Mesenteric fat pad (tissue), 1 donor: Measurements from ENCODE around the gene LDLRAD3. TPM values are rescaled to one million over a fixed set of nuclear protein-coding genes. Genes with fewer than 3 reads are reported as not detected.
"Not testable (repeated sequence)": the region's sequence is repeated elsewhere in the genome, so short reads cannot be mapped to it uniquely, and the experiment has no call there.

Source experiments
- DNase-seq: peaks from one replicate; pipeline ENCODE4 v3.0.0-alpha.2; 2020; ENCODE audit warnings: low spot score
- total RNA-seq: library from RNA; stranded (reverse); fragmentation: NEBNext Ultra II Directional; extraction: Animal tissue kit (Norgen Biotek cat#: 25700); gene quantifications from one replicate; pipeline ENCODE4 v1.2.1, GENCODE V29; 2021
- donor health status: DM: yes; HTN: yes; CAD: no.

Gene LDLRAD3
- total RNA-seq, 1 donor from 2014 or later: 69.2 TPM

DNA sequence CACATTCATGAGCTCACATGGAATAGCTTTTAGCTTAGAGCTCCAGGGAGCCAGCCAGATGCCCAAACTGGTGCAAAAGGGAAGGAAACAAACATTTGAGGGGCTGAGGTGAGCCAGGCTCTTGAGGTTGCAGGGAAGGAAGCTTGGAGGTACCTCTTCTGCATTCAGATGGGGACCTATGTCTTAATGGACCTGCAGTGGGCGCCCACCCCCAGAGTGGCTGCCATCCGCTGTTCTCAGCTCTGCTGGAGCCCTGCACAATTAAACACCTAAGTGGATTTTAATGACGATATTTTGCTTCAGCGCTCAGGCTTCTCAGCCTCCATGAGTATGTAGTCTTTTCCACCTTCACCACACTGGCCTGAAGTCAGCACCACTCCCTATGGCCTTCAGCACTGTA, 100.8 kb downstream of the LDLRAD3 start:
- no peak for DNase-seq

DNA sequence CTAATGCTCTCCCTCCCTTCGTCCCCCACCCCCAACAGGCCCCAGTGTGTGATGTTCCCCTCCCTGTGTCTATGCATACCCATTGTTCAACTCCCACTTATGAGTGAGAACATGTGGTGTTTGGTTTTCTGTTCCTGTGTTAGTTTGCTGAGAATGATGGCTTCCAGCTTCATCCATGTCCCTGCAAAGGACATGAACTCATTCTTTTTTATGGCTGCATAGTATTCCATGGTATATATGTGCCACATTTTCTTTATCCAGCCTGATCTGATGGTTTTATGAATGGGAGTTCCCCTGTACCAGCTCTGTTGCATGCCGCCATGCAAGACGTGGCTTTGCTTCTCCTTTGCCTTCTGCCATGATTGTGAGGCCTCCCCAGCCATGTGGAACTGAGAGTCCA, 102.1 kb downstream of the LDLRAD3 start:
- DNase-seq: not testable (repeated sequence)

DNA sequence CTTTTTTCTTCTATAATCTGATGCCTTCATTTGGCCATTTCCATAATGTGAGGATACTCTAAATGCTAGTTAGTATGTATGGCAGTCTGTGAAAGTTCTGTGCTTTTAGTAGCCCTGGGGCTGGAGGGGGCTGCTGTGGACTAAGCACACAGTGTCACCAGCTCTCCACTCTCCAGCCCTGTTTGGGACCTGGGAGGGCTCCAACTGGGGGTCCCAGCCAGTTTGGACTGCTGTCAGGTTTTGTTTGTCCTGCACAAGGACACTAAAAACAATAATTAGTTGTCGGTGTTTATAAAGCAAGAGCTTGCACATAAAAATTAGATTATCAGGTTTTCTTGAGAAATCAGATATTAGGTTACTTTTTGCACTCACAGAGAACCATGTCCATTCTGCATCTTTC, 103.1 kb downstream of the LDLRAD3 start:
- no peak for DNase-seq

DNA sequence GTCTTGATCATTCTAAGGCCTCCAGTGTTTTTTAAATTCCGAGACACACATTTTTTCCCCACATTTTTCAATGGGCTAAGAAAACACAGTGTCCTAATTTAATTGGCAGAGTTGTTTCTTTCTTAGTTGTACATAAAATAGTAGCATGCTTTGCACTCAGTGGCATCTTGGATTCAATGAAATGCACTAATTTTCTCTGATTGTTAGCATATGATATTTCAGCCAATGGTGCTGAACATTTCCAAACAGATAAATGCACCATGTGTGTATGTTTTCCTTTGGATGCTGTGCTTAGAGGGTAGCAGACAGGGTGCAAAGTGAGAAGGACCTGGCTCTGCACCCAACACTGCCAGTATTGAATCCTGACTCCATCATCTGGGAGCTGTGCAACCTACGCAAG, 103.5 kb downstream of the LDLRAD3 start:
- DNase-seq: no peak

DNA sequence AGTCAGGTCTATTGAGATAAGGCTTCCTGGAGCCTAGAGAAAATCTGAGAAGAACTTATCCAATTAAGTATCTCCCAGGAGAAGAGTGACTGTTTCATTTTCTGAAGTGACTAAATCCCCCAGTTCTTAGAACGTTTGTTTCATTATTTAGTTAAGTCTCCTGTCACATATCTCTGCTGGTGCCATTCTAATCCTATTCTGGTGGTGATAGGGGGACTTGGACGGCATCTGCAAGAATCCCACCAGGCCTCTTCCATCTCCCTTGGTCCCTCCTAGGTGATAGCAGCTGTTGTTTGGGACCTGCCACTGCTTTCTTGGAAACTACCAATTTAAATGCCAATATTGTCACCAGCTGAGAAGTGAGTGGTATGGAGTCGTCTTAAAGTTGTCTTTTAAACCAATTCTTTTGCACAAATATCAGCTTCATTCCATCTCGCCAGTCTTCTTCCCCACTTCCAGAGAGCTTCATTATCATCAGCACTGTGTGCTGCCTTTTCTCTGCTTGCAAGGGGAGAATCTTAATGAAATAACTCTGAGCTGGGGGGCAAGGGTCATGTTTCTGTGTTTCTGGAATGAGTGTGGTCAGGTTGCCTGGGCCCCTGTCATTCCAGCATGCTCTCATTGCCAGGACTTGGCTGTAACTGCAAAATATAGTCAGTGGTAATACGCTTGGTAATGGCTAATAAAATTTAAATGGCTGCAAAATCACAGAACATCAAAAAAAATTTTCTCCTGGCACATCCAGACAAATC, 104.8 kb downstream of the LDLRAD3 start:
- no peak for DNase-seq

DNA sequence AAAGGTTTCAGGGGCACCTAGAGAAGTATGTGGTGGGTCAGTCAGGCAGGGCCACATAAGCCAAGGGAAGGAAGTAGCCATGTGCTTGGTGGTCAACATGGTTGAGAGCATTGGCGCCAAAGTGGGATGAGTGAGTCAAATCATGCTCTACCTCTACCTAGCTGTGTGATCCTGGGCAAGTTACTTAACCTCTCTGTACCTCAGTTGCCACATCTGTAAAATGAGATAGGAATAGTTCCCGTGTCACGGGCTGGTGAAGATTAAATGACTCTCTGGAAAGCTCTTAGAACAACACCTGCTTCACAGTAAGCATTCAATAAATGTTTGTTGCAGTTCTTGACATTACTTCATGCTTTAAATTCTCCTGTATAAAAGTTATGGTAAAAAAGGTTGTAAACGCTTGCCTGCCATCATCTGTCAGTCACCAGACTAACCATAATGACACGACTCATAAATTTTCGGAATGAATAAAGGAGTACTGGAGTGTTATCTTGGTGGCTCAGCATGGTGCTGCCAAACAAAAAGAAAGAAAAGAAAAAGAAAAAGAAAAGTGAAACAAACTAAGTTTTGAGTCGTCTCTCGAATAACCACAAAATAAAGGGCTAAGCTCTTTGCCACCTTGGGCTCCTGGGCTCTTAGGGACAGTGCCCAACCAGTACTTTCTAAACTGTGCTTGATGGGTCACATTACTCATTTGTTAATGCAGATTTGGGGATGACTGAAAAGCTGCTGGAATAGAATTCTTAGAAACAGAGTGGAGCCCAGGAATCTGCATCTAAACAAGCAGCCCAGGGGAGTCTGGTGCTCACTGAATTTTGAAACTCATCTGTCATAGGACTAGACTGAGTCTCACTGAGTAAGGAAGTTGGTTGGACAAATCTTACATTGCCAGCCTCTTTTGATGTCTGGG, 107.6 kb downstream of the LDLRAD3 start:
- no peak for DNase-seq

DNA sequence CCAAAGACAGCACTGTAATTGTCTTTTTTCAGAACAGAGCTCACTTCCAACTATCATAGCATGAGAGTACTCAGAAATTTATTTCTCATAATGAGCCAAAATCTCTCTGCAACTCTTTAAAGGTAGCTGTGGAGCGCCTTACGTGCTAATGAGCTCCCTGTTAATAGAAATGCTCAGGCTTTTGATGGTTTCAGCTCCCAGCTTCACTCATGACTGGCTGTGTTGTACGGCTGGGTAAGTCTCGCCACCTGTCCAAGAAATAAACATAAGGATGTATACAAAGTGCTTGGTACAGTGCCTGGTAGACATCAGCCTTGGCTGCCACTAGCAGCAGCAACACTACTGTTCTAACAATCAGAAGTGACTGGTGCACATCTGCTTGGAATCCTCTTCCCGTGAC, 109.4 kb downstream of the LDLRAD3 start:
- DNase-seq: no peak

DNA sequence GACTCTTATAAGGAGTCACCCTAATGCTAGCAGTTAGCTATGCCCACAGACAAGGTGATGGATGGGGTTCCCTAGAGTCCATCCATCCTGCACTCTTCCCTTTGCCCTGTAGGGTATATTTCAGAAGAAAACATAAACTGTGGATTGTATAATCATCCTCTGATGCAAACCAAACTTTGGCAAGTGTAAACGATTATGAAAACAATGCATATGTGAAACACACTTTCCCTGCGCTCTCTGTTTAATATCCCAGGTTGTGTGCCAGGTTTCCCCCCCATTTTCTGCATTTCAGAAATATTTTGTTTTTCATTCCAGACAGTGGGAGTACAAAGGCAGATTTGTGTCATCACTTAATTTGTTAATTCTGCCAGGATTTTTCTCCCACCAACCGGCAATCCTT, 110.0 kb downstream of the LDLRAD3 start:
- DNase-seq: no peak

DNA sequence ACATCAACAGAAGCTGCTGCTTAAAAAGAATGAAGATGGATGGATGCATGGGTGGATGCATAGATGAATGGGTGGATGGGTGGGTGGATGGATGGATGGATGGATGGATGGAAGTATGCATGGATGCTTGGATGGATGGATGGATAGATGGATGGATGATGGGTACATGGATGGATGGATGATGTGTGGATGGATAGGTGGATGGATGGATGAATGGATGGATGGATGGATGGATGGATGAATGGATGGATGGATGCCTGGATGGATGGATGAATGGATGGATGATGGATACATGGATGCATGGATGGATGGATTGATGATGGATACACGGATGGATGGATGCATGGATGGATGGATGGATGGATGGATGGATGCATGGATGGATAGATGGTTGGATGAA, 110.8 kb downstream of the LDLRAD3 start:
- DNase-seq: no peak

DNA sequence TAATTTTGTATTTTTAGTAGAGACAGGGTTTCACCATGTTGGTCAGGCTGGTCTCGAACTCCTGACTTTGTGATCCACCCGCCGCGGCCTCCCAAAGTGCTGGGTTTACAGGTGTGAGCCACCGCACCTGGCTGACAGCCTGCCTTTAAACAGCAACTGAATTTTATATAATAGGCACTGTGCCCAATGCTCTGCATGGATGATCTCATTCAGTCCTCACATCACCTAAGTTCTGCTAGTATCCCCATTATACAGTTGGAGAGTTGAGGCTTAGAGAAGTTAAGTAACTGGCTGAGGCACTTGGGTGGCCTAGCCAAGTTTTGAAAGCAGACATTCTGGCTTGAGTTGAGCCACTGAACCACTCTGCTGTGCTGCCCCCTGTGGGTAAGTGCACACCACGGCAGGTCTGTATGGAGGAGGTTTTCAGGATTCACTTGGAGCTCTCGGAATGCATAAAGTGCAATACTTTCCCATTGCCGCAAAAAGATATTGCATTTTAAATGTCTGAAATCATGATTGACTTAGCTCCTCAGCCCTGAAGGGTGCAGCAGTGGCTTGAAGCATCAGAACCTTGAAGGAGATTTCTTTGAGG, 112.4 kb downstream of the LDLRAD3 start:
- DNase-seq: no peak

DNA sequence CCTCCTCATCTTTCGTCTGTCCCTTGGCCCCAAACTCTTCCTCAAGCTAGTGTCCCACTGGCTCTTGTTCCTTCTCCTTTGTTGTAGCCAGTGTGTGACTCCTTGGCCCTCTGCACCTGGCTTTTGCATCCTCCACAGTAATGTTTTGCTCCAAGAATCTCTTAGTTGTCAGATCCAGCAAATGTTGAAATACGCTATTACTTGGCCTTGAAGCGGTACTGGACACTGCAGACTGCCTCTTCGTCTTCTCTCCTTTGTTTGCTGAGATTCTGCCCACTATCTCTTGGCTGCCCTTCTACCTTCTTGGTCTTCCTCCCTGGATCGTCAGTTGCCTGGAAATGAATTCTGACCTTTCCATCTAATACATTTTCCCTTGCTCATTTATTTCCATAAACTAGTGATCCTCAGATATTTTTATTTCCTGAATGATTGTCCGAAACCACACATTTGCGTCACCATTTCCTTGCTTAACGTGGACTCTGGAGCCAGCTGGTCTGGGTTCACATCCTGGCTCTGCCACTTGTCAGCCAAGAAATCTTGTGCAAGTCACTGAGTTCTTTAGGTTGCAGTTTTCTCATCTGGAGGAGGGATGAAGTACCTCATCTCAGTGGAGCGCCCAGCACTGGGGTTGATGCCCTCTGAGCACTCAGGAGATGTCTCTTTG, 113.6 kb downstream of the LDLRAD3 start:
- DNase-seq: no peak

DNA sequence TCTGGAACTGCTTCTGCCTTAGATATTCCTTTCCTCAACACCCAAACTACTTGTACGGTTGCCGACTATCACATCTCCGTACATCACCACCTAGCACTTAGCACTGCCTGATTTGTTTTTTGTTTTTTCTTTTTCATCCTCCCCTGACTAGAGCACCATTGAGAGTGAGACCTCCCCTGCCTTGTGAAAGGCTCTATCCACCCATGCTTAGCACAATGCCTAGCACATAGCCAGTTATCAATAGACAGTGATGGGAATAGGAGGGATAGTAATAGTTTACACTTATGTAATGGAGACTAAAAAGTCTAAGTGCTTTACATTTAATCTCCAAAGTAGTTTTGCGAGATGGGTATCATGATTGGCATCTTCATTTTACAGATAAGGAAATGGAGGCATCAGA, 115.8 kb downstream of the LDLRAD3 start:
- no peak for DNase-seq

DNA sequence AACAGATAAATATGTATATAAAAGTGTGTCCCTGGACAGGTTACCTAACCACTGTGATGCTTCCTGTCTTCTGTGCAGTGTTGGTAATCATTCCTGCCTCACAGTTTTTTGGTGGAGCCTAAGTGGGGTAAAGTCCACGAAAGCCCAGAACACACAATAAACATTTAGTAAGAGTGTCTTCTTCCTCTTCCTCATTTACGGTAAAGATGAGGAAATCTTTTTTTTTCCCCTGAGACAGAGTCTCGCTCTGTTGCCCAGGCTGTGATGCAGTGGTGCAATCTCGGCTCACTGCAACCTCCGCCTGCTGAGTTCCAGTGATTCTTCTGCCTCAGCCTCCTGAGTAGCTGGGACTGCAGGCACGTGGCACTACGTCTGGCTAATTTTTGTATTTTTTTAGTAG, 117.1 kb downstream of the LDLRAD3 start:
- DNase-seq: no peak

DNA sequence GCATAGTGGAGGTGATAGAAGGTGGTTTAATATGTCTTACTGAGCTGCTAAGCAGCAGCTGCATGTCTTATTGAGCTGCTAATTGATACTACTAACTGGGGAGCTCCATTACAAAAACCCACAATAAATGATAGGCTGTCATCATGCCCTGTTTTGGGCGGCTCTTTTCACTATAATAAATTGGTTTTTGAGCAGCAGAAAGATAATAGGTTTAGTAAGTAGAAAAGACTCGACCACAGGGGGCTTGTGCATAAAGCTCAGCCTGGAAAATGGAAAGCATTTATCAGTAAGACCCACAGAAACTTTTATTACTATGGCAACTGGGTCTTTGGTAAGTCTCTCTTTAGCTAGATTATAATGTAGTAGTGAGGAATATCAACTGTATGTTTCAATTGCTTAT, 117.6 kb downstream of the LDLRAD3 start:
- DNase-seq: no peak

DNA sequence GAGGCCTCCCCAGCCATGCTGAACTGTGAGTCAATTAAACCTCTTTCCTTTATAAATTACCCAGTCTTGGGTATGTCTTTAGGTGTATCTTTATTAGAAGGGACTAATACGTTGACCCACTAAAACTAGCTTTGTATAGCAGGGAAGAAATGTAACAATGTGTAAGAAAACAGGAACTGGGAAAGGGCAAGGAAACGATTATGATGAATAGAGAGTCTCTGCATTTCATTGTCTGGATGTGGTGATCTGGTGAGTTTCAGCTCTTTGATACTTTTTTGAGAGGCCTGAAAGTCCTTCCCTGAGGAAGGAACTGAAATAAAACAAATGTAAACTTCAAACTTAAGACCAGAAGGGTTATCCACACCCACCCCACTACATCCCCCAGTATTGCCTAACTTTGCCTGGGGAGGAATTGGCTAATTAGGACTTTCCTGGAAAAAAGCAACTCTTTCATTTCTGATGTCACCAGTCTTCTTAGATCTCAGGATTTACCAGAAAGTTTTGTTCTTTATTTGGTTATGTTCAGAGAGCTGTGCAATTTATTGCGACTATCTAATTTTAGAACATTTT, 119.0 kb downstream of the LDLRAD3 start:
- no peak for DNase-seq

DNA sequence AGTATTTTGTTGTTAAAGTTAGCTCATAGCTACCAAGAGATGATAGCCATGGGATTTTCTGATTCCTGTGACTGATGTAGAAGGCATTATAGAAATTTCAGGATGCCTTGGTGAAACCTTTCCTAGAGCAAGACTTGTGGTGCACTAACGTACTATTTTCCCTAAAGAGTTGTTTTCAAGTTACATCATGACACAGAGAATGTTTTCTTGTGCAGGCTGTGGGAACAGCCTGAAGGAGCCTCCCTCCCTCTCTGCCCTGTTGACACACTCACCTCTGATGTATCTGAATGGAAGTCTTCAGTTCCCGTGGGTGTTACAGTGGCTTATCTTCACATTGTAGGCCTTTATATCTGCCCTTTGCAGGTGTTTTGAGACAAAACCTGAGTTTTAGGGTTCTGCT, 121.6 kb downstream of the LDLRAD3 start:
- no peak for DNase-seq

DNA sequence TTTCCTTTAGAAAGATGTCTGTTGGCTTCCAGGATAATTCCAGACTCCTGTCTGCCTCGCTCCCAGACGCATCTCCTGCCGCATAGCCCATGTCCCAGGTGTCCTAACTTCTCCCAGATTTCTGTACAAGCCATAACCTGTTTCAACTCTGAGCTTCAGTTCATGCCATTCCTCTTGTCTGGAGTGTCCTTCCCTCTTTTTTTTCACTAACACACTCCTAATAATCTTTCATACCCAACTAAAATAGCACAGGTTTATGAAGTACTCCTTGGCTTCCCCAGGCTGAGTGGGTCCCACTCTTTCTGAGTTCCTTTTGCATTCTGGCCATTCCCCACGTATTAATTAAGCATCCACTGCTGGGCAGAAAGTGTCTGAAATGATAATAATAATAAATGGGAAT, 123.0 kb downstream of the LDLRAD3 start:
- DNase-seq: no peak

DNA sequence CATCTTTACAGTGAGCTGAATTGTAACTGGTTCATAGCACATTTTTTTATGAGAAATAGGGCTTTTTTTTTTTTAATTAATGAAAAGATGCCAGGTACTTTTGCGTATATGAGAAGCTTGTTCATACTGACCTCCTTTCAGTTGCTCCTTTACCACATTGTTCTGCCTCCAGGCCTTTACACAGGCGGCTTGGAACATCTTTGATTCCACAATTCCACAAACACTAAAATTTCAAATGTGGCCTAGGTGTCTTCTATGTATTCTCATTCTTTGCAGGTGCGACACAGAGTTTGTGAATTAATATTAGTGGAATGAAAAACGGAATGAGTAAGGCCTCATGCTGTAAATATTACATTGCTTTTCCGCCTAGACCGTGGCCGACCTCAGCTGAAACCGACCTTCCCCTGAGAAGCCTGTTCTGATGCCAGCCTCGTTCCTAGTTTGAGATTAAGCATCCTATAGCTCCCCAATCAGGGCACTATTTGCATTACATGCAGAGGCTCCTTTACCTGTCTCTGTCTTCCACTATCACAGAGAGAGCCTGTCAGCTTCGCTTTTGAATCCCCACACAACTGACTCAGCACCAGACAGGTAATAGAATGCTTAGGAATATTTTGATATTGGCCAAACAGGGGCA, 125.8 kb downstream of the LDLRAD3 start:
- DNase-seq: no peak

DNA sequence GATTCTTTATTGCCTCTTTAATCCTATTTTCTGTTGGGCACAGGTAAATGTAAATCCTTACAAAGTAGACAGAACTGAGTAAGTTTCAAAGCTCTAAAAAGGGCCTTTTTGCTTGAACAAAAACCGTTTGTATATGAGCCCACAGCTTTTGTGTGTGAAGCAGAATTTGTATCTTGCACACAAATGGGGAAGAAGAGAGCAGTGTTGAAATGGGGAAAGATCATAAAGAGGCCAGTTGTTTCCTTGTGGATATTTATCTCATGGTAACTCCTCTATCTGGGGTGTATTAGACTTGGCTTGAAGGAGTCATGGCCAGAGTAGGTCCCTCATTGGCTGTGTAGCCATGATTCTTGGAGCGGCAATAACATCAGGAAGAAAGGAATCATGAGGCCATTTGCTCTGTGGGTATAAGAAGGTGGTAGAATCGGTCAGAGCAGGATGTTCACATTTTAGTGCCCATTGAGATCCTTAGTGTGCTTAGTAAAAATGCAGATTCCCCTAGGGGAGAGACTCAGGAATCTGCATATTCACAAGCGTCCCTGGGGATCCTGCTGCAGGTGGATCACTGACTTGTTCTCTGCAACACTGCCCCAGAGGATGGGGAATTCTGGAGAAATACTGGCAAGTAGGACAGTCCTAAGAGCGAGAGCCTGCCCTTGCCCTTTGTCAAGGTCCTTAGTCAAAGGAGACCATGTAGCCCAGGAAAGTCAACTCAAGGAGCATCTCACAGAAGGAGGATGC, 126.5 kb downstream of the LDLRAD3 start:
- DNase-seq: no peak

DNA sequence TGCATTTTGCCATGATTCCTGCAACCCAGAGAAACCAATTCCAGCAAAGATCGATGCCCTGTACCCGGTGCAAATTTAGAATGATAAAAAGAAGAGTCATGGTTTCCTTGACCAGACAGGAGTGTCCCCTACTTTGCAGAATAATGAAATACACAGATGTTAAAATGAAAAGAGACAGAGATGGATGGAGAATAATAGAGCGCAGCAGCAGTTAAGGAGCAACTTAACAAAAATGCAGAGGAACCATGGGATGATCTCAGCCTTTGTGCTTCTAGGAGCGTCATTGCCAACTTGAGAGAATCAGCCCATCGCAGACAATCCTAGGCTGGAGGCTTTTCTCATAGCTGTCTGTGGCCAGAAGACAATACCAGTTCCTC, 127.1 kb downstream of the LDLRAD3 start:
- DNase-seq: no peak
